B cell (primary cell): ENCODE results near the gene CLCF1. TPM values are rescaled to one million over a fixed set of nuclear protein-coding genes. Genes with fewer than 3 reads are reported as not detected.

Experiments used
- ATAC-seq: fragments of 200-7000 bp; cut with Tn5 transposase; one replicate; pipeline ENCODE4 v1.10.0; 2021; ENCODE audit warnings: low read depth, mild to moderate bottlenecking, moderate number of reproducible peaks, moderate library complexity
- CTCF ChIA-PET: fragments of 350-600 bp; sonication (Branson Sonifier 250); formaldehyde crosslinking; loops from one replicate; lab custom pipeline; 2021; ENCODE audit warnings: antibody characterized with exemption, inconsistent platforms; lab: Charles Lee
- POLR2A ChIA-PET: fragments of 350-600 bp; sonication (Branson Sonifier 250); formaldehyde crosslinking; loops from one replicate; lab custom pipeline; 2021; ENCODE audit warnings: antibody characterized with exemption; lab: Charles Lee
- DNase-seq: peaks from one replicate; pipeline ENCODE4 v3.0.0; 2013
- H2AFZ ChIP-seq: 2 replicates; pipeline ENCODE4 v1.6.1; 2012; ENCODE audit warnings: mild to moderate bottlenecking, low read depth, low read length; ENCODE audit not compliant: insufficient read depth, poor library complexity, severe bottlenecking
- H3K27ac ChIP-seq, 2 donors: 1 replicate in 1 of 2; 2 replicates in 1 of 2; pipeline ENCODE4 v1.5.1; 2012 to 2013; ENCODE audit warnings: low read length in 2 of 2, mild to moderate bottlenecking in 2 of 2, moderate library complexity in 1 of 2
- H3K27me3 ChIP-seq, 4 experiments: fragments of 200-600 bp in 1 of 4; sonication (generic) in 1 of 4; replicated peaks in 1 of 4; 1 replicate in 2 of 4; 2 replicates in 2 of 4; pipeline versions ENCODE4 v1.6.1 to v1.7.0; 2013 to 2016; ENCODE audit warnings: low read length in 3 of 4, mild to moderate bottlenecking in 2 of 4, mixed read lengths in 1 of 4, moderate library complexity in 1 of 4; ENCODE audit not compliant: insufficient read depth in 4 of 4, control insufficient read depth in 3 of 4; ENCODE audit errors: control extremely low read depth in 1 of 4
- H3K36me3 ChIP-seq, 2 experiments: replicated peaks in 1 of 2; 1 replicate in 1 of 2; 2 replicates in 1 of 2; pipeline versions ENCODE4 v1.6.1 to v1.7.1; 2013; ENCODE audit warnings: low read length in 1 of 2; ENCODE audit not compliant: insufficient read depth in 2 of 2, control insufficient read depth in 1 of 2; ENCODE audit errors: control extremely low read depth in 1 of 2, extremely low read depth in 1 of 2
- H3K4me1 ChIP-seq, 2 donors: fragments of 200-600 bp in 1 of 2; sonication (generic) in 1 of 2; 1 replicate in 1 of 2; 2 replicates in 1 of 2; pipeline versions ENCODE4 v1.5.1 to v1.6.1; 2013 to 2017; ENCODE audit warnings: low read length in 2 of 2; ENCODE audit not compliant: control insufficient read depth in 2 of 2, insufficient read depth in 2 of 2
- H3K4me2 ChIP-seq: replicated peaks from 2 replicates; pipeline ENCODE3; 2012; ENCODE audit warnings: mild to moderate bottlenecking, low read depth, low read length; ENCODE audit not compliant: poor library complexity, severe bottlenecking
- H3K4me3 ChIP-seq, 5 experiments: fragments of 200-600 bp in 1 of 5; sonication (generic) in 1 of 5; 1 replicate in 3 of 5; 2 replicates in 2 of 5; pipeline versions ENCODE4 v1.5.1 to v1.7.0; 2011 to 2016; ENCODE audit warnings: low read length in 4 of 5, mild to moderate bottlenecking in 4 of 5, low read depth in 2 of 5, control low read depth in 1 of 5, moderate library complexity in 1 of 5; ENCODE audit not compliant: insufficient read depth in 1 of 5; ENCODE audit errors: control extremely low read depth in 1 of 5, extremely low read depth in 1 of 5
- H3K79me2 ChIP-seq: fragments of 200-600 bp; sonication (generic); one replicate; pipeline ENCODE4 v1.6.0; 2016; ENCODE audit warnings: low read length; ENCODE audit not compliant: control insufficient read depth, insufficient read depth
- H3K9ac ChIP-seq: fragments of 200-600 bp; sonication (generic); 2 replicates; pipeline ENCODE4 v1.6.1; 2017; ENCODE audit warnings: mild to moderate bottlenecking, low read length, moderate library complexity
- H3K9me3 ChIP-seq, 3 donors: one replicate each; pipeline versions ENCODE4 v1.6.1 to v1.7.1; 2013; ENCODE audit warnings: low read length in 2 of 3; ENCODE audit not compliant: control insufficient read depth in 2 of 3, insufficient read depth in 1 of 3; ENCODE audit errors: control extremely low read depth in 1 of 3
- H4K20me1 ChIP-seq: 2 replicates; pipeline ENCODE4 v1.6.0; 2012; ENCODE audit warnings: mild to moderate bottlenecking, low read length; ENCODE audit not compliant: insufficient read depth, control insufficient read depth, poor library complexity, severe bottlenecking
- H3K27ac Mint-ChIP-seq: one replicate; pipeline ENCODE4 v1.8.0; 2021; ENCODE audit warnings: mixed read lengths
- H3K27me3 Mint-ChIP-seq: one replicate; pipeline ENCODE4 v1.8.0; 2021; ENCODE audit warnings: mixed read lengths
- H3K4me1 Mint-ChIP-seq: one replicate; pipeline ENCODE4 v1.8.0; 2021; ENCODE audit warnings: mixed read lengths
- H3K4me3 Mint-ChIP-seq: one replicate; pipeline ENCODE4 v1.8.0; 2021; ENCODE audit warnings: mixed read lengths
- H3K9me3 Mint-ChIP-seq: one replicate; pipeline ENCODE4 v1.8.0; 2022; ENCODE audit warnings: mixed read lengths; ENCODE audit not compliant: insufficient read depth
- EZH2 ChIP-seq: IDR thresholded peaks from 2 replicates; pipeline ENCODE4 v1.6.1; 2012; ENCODE audit warnings: borderline replicate concordance, low read depth, mild to moderate bottlenecking, moderate library complexity, low read length; ENCODE audit not compliant: insufficient read depth, poor library complexity, severe bottlenecking
- WGBS: methylation state at CpG from one replicate; pipeline ENCODE4 v1.1.5; 2013; ENCODE audit warnings: missing lambda C conversion rate; ENCODE audit not compliant: insufficient coverage; 5-methylcytosine and 5-hydroxymethylcytosine counted together
- intact Hi-C: fragments of 100-400 bp; cut with micrococcal nuclease; formaldehyde crosslinking; loops from one replicate; pipeline ENCODE4 v1.10.0; 2022
- polyA plus RNA-seq: library from polyadenylated mRNA; depleted of rRNA; stranded (reverse); fragments of >200 nt; gene quantifications from 2 replicates; pipeline ENCODE4 v1.2.3, GENCODE V29; 2012
- total RNA-seq, 2 donors: library from RNA; stranded (reverse); fragments of 120-200 nt in 1 of 2; gene quantifications; 1 replicate in 1 of 2; 2 replicates in 1 of 2; pipeline versions ENCODE4 v1.2.3 to v1.2.4, GENCODE V29; 2013 to 2022
- TF ChIP-seq, protein P1 (sequence below): fragments of 200-600 bp; IDR thresholded peaks from one replicate; pipeline ENCODE4 v1.8.0; 2022; ENCODE audit warnings: antibody characterized with exemption, mild to moderate bottlenecking

The CLCF1 gene
- total and polyA plus RNA-seq, 2 donors (not counting 1 experiment from before 2014, with no cell fraction given): 29.1 to 44.6 TPM

GRCh38 chr11:67344264-67344663, 29.1 kb downstream of the CLCF1 start:
- H3K4me3 ChIP-seq: no peak overlapping the region
- H3K4me1 ChIP-seq: peaks cover 47 to 61% of the 10 kb centered on the region in 2 donors
- TF ChIP-seq, protein P1, sequence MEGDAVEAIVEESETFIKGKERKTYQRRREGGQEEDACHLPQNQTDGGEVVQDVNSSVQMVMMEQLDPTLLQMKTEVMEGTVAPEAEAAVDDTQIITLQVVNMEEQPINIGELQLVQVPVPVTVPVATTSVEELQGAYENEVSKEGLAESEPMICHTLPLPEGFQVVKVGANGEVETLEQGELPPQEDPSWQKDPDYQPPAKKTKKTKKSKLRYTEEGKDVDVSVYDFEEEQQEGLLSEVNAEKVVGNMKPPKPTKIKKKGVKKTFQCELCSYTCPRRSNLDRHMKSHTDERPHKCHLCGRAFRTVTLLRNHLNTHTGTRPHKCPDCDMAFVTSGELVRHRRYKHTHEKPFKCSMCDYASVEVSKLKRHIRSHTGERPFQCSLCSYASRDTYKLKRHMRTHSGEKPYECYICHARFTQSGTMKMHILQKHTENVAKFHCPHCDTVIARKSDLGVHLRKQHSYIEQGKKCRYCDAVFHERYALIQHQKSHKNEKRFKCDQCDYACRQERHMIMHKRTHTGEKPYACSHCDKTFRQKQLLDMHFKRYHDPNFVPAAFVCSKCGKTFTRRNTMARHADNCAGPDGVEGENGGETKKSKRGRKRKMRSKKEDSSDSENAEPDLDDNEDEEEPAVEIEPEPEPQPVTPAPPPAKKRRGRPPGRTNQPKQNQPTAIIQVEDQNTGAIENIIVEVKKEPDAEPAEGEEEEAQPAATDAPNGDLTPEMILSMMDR: no peak
- TF ChIP-seq EZH2: no peak
- H3K36me3 ChIP-seq: no peaks in the 10 kb centered on the region
- intact Hi-C loops: loop anchor here (10.0 kb wide), 1 partner anchor 229 kb away; the partner anchor contains the start of gene KDM2A
- DNase-seq (peak; percentile 53), ATAC-seq (peak; percentile 48)
- H3K27ac ChIP-seq: peak overlapping the region; percentile 61 to 84
- Mint-ChIP-seq H3K4me1 (peaks cover 55% of the 10 kb centered on the region), H3K27me3 (no peaks in the 10 kb centered on the region), H3K9me3 (no peaks in the 10 kb centered on the region), H3K27ac (peak overlapping the region; percentile 88), H3K4me3 (peak overlapping the region; percentile 62)
- H3K9ac ChIP-seq: no peak overlapping the region
- H3K4me2 ChIP-seq: peak overlapping the region; percentile 49
- no peaks in the 10 kb centered on the region for H4K20me1 ChIP-seq
- POLR2A ChIA-PET: interaction anchor here (0.5 to 2.7 kb wide), 9 partner anchors 9 to 452 kb away, joined by 3 to 14 read pairs (median 4); partner anchors contain the start of genes AIP, ANKRD13D, CLCF1 and POLD4
- H3K79me2 ChIP-seq: peaks cover 27% of the 10 kb centered on the region
- H2AFZ ChIP-seq: peak overlapping the region; percentile 21
- H3K27me3 ChIP-seq: no peaks in the 10 kb centered on the region
- WGBS: 93% methylated on average over 2 of the region's 4 CpGs
- CTCF ChIA-PET: interaction anchor here (0.6 to 39.5 kb wide), 11 partner anchors 9 to 219 kb away, joined by 3 to 2379 read pairs (median 10); partner anchors contain the start of genes CLCF1, GRK2, POLD4 and RAD9A
- H3K9me3 ChIP-seq: peaks cover 0 to 4% (median 0%) of the 10 kb centered on the region in 3 donors

DNA sequence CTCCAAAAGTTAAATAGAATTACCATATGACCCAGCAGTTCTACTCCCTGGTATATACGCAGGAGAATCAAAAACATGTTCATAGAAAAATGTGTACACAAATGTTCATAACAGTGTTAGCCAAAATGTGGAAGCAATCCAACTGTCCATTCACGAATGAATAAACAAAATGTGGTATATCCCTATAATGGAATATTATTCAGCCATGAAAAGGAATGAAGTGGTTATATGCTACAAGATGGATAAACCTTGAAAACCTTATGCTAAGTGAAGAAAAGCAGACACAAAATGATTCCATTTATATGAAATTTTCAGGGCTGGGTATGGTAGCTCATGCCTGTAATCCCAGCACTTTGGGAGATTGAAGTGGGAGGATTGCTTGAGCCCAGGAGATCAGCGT, 36.1 kb downstream of the CLCF1 start:
- POLR2A ChIA-PET: no interaction called here
- WGBS: no CpG with 5 or more reads among the region's 3 CpGs

More for the DNA sequence above, 36.1 kb downstream of the CLCF1 start:
- H3K27me3 ChIP-seq: no peaks in the 10 kb centered on the region
- intact Hi-C loops: no loop called here
- H2AFZ ChIP-seq: no peak overlapping the region
- no peak overlapping the region for H3K4me3 Mint-ChIP-seq
- peaks cover 3% of the 10 kb centered on the region for H3K79me2 ChIP-seq
- no peak overlapping the region for H3K27ac ChIP-seq
- TF ChIP-seq EZH2: no peak
- TF ChIP-seq, protein P1: no peak
- no peak overlapping the region for H3K4me3 ChIP-seq
- no peaks in the 10 kb centered on the region for H4K20me1 ChIP-seq
- H3K9ac ChIP-seq: no peak overlapping the region
- peaks cover 1% of the 10 kb centered on the region for H3K4me1 Mint-ChIP-seq
- no peaks in the 10 kb centered on the region for H3K9me3 Mint-ChIP-seq
- ATAC-seq (no peak), DNase-seq (no peak)
- CTCF ChIA-PET: interaction anchor here (1.0 to 39.5 kb wide), 4 partner anchors 10 to 34 kb away, joined by 3 to 2379 read pairs (median 4); partner anchors contain the start of genes CLCF1, POLD4 and RAD9A
- no peaks in the 10 kb centered on the region for H3K4me1 ChIP-seq
- peaks cover 0 to 4% (median 0%) of the 10 kb centered on the region in 3 donors for H3K9me3 ChIP-seq
- no peaks in the 10 kb centered on the region for H3K36me3 ChIP-seq
- no peaks in the 10 kb centered on the region for H3K27me3 Mint-ChIP-seq
- no peak overlapping the region for H3K4me2 ChIP-seq
- no peak overlapping the region for H3K27ac Mint-ChIP-seq
